Activated CD4-positive, alpha-beta T cell treated with anti-CD3 and anti-CD28 coated beads, Interleukin-2, amount 50 U/mL, for 4 hours (primary cell): ENCODE data around the gene RPL3.
"Not testable (repeated sequence)": the region's sequence is repeated elsewhere in the genome, so short reads cannot be mapped to it uniquely, and the experiment has no call there.

Experiments used
- DNase-seq, 2 experiments: peaks; one replicate each; pipeline ENCODE4 v3.0.0-alpha.2; 2020

The RPL3 gene

DNA sequence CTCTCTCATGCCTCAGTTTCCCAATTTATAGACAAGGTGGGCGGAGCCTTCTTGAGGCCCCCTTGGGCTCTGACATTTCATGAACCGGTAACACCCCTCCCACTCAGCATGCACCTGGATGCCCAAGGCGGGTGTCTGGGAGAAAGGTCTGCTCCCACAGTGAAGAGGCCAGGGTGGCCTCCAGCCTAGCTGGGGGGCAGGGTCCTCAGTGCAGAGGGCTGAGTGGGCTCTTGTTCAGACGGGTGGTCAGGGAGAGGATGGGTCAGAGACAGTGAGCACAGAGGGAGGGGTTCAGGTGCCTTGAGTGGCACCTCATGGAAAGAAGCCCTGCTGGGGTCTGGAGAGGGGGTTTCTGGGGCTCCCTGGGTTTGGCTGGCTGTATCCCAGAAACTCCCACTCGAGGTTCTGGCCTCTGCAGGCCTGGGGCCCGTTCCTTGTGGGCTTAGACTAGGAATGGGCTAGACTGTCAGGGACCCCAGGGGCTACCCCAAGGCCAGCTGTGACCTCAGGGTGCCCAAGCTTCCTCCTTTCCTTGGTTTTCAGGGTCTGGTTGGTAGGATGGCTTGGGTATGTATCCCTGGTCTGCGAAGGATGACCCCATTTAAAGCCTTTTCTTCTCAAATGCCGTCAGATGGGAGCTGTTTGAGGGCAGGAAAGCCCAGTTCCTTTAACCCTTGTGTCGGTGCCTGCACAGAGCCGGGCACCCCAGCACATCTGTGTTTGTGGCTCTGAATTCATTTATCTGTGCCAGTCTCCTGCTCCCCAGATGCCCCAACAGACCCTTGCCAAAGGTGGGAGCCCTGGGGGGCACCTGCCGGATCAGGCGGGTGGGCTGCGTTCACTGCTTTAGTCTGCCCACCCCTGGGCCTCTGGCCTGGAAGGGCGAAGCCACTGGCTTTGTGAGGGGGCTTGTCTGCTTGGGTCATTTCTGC, 31.6 kb upstream of the RPL3 start:
- no peak for DNase-seq

GRCh38 chr22:39349967-39350726, 30.7 kb upstream of the RPL3 start, which contains the start of gene SYNGR1:
Gene SYNGR1 (plus strand): TSS chr22:39349991. CDS start chr22:39350011, 20 bp downstream.
- no peak for DNase-seq

DNA sequence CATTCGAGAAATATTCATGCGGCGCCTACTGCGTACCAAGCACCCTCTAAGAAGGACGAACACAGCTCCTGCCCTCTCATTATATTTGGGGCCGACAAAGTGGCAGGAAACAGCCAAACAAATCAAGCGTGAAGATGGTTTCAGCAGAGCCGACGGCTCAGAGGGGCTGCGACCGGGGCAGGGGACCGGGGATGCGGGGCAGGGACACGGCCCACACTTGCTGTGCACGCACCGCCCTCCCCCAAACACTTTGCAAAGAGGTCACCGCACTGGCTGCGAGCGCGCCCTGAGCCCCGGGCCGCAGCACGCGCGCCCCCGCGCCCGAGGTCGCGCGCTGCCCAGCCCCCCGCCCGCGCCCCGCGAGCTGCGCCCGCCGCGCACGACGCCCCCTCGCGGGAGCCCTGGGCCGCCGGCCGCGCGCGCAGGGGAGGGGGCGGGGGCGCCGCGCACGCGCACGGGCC, 30.1 kb upstream of the RPL3 start:
- no peak for DNase-seq

DNA sequence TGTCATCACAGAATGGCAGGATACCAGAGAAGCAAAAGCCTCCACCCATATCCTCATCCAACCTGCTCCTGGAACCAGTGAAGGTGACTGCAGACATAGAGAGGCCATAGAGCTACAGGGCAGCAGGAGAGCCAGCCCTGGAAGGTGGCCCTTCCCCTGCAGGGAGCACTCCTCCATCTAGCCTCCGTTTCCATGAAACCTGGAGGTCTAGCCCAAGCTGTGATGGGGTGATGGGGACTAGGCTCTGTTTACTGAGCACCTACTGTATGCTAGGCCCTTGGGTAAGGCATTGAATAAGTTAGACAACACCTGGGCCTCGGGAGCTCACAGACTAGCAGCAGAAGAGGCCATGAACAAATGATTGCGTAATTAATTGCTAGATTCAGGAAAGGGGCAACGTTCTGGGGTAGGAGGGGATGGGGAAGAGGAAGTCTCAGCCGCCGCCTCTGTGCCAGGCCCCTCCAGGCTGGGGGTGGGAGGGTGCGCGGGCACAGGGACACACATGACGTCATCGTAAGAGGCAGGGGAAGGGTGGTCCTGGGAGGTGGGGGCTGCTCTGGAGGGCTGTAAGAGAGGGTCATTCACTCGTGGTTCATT, 29.6 kb upstream of the RPL3 start:
- no peak for DNase-seq

DNA sequence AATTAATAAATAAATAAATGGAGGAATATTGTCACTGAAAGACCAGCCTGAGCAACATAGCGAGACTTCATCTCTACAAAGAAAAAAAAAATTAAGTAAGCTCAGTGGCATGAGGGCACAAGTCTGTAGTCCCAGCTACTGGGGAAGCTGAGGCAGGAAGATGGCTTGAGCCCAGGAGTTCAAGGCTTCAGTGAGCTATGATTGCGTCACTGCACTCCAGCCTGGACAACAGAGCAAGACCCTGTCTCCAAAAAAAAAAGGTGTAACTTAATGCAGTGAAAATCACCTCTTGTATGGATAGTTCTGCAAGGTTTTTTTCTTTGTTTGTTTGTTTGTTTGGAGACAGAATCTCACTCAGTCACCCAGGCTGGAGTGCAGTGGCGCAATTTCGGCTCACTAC, 25.8 kb upstream of the RPL3 start:
- DNase-seq = no peak

- no peak for DNase-seq
Measured at GRCh38 chr22:39344046-39344390, 24.6 kb upstream of the RPL3 start.

GRCh38 chr22:39343259-39344045, 24.0 kb upstream of the RPL3 start:
- DNase-seq = peak; percentile 46 to 51

DNA sequence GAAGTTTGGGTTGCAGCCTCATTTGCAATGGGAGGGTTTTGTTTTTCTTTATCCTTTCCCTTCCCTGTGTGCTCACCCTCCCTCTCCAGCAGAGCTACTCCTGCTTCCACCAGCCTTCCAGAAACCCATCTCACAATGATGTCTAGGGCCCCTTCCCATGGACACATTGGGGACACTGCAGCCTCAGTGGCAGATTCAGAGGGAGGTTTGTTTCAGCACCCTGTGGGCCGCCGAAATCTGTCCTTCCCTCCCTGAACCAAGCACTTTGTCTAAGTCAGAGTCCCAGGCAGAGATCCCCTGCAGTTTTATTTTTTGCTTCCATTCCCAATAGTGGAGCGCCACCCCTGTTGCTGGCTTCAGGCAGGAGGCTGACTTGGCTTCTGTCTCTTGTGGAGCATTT, 21.8 kb upstream of the RPL3 start:
- DNase-seq = no peak

- not testable (repeated sequence) for DNase-seq
Measured at GRCh38 chr22:39339775-39340174, 20.4 kb upstream of the RPL3 start.

GRCh38 chr22:39336411-39336810, 17.0 kb upstream of the RPL3 start:
- DNase-seq = no peak

DNA sequence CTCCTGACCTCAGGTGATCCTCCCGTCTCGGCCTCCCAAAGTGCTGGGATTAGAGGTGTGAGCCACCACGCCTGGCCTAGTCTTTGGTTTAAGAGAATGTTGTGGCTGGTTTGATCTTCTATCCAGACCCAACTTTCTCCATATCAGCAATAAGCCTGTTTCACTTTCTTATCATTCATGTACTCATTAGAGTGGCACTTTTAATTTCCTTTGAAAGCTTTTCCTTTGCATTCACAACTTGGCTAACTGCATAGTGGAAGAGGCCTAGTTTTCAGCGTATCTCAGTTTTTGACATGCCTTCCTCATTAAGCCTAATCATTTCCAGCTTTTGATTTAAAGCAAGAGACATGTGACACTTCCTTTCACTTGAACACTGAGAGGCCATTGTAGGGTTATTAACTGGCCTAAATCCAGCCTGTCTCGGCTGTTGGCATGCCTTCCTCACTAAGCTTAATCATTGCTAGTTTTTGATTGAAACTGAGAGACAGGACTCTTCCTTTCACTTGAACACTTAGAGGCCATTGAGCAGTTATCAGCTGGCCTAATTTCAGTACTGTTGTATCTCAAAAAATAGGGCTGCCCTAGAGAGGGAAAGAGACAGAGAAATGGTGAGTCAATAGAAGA, 13.1 kb upstream of the RPL3 start:
- DNase-seq = no peak

DNA sequence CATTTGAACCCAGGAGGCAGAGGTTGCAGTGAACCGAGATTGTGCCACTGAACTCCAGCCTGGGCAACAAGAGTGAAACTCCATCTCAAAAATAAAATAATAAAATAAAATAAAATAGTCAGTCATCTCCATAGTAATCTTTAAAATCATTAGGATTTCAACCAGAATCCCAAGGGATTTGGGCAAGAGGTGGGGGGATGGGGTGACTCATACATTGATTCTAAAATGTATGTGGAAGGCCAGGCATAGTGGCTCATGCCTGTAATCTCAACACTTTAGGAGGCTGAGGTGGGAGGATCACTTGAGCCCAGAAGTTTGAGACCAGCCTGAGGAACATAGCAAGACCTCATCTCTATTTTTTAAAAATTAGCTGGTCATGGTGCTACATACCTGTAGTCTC, 11.1 kb upstream of the RPL3 start:
- DNase-seq = not testable (repeated sequence)

GRCh38 chr22:39327995-39328754, 8.8 kb upstream of the RPL3 start:
- DNase-seq = no peak

GRCh38 chr22:39325392-39325932, 6.0 kb upstream of the RPL3 start:
- no peak for DNase-seq

GRCh38 chr22:39320616-39321029, 1.2 kb upstream of the RPL3 start:
- not testable (repeated sequence) for DNase-seq

DNA sequence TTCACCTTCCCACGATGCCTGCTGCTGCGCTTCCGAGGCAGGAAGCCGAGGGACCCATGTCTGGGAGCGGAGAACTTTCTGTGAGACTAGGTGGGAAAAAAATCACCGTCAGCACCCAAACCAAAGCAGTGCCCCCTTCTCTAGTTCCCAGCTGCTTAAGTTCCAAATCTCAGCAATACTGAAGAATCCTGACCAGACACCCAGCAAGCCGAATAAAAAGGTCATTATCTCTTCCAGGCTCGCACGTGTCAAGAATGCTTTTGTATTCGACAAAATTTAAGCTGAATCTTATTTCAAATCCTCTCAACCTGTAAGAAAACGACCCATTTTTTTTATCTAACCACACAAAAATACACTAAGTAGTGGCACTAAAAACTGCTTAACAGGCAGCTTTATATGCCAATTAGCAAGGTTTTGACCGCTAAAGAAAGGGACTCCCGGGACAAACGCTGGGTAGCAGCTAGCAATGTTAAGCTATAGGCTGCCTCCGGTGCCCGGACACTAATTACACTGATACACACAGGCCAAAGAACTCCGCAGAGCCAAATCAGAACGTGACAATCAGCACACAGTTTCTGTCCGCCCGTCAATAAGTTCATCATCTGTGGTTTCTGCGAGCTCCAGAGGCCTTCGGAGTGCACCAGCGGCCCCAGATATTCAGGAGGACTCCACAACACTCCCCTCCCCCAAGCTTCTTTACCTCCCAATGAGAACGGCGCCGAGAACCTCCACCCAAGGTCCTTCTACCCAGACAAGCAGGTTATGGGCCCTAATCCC, 728 bp downstream of the RPL3 start:
- peak; percentile 27 to 35 for DNase-seq

GRCh38 chr22:39317775-39318506, 1.5 kb downstream of the RPL3 start:
- no peak for DNase-seq

DNA sequence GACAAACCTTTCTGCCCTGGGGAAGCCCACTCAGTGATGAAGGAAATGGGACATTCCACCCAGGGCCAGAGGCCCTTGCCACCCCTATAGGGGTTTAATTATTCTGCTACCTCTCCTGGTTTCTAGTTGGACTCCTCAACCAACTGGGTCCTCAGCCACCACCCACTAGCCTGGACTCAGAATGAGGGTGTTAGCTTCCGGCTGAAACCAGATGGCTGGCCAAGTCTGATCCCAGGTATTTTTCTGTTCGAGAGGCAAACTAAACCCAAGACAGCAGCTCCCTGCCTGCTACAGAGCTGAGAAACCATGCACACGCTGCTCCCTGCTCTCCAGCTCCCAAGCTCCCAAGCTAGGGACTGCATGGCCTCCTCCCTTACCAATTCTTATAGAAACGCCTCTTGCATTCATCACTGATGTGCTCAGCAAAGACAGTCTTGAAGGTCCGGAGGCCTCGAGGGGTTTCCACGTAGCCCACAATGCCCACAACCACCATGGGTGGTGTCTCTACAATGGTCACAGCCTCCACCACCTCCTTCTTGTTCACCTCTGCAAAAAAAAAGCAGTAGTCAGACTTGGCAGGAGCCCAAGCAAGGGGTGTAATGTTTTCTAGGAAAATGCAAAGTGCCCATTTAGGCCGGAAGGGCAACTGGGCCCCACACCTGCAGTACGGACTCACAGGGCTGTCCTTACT, 2.2 kb downstream of the RPL3 start:
- no peak for DNase-seq
